MG63 (cell line): Measurements from ENCODE around the gene PTH1R. TPM values are rescaled to one million over a fixed set of nuclear protein-coding genes. Genes with fewer than 3 reads are reported as not detected.

Experiments
- DNase-seq: peaks from one replicate; pipeline ENCODE4 v3.0.0-alpha.2; 2020
- H3K27me3 ChIP-seq: fragments of 250-450 bp; sonication (Bioruptor Pico); 2 replicates; pipeline ENCODE4 v1.5.1; 2020; ENCODE audit warnings: mild to moderate bottlenecking, moderate library complexity
- H3K36me3 ChIP-seq: fragments of 250-450 bp; sonication (Bioruptor Pico); 2 replicates; pipeline ENCODE4 v1.5.1; 2020; ENCODE audit warnings: mild to moderate bottlenecking, moderate library complexity
- H3K4me3 ChIP-seq: fragments of 250-450 bp; sonication (Bioruptor Pico); 2 replicates; pipeline ENCODE4 v1.5.1; 2020; ENCODE audit warnings: mild to moderate bottlenecking, moderate library complexity
- H3K9me3 ChIP-seq: fragments of 250-450 bp; sonication (Bioruptor Pico); 2 replicates; pipeline ENCODE4 v1.5.1; 2020; ENCODE audit warnings: mild to moderate bottlenecking, moderate library complexity
- total RNA-seq: library from RNA; depleted of rRNA; stranded (reverse); fragments of >200 nt; shearing (Covaris generic); gene quantifications from 2 replicates; pipeline ENCODE4 v1.2.3, GENCODE V29; 2014; ENCODE audit warnings: low replicate concordance; rRNA removed

Gene PTH1R
- total RNA-seq, 1 experiment from 2014 or later, result not detected

DNA sequence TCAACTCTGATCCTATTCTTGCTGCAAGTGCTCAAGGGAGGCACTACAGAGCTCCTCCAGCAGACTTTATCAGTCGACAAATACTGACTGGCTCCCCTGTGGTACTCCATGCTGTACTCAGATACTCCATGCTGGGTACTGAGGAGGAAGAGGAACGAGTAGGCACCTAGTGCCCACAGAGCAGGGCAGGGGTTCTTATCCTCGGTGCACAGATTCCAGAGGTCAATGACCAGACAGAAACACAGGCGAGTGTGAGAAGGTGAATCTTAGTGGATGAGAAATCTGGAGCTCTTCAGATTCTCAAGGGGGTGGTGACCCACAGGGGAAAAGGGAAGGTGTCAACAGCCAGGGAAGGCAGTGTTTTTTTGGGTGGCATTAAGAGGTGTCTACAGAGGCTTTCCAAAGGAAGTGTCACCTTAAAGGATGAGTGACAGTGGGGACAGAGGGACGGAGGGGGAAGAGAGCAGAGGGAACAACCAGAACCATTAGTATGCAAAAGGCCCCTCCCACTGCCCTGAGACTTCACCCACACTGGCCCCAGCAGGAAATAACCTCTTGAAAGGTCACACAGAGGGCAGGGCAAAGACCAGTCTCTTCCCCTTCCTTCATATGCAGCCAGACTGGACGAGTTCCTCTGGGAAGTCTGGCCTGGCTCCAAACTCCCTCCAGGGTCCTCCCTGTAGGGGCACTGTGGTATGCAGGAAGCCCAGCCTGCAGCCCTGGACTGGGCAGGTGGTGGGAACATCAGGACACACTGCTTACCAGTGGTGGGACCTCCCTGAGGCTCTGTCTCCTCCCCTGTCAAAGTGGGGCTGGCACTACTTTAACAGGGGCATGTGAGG lies 71.5 kb downstream of the PTH1R start:
- Histone ChIP-seq H3K9me3 (no peaks in the 10 kb centered on the region), H3K36me3 (peaks cover 8% of the 10 kb centered on the region; the same call in 1 of the 2 replicates), H3K4me3 (no peak overlapping the region), H3K27me3 (no peaks in the 10 kb centered on the region)
- peak; percentile 17 for DNase-seq

DNA sequence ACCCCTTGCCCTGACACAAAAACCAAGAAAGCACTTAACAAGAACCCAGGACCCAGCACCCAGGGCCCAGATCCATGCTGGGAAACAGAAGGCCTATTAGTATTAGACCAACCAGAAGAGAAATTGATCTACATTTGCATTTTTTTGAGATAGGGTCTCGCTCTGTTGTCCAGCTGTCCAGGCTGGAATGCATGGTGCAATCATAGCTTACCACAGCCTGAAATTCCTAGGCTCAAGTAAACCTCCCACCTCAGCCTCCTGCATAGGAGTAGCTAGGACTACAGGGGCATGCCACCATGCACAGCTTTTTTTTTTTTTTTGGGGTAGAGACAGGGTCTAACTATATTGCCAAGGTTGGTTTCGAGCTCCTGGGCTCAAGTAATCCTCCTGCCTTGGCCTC lies 72.7 kb downstream of the PTH1R start:
- H3K9me3 ChIP-seq, result no peaks in the 10 kb centered on the region
- DNase-seq, result no peak
- H3K27me3 ChIP-seq, result no peaks in the 10 kb centered on the region
- no peak overlapping the region for H3K4me3 ChIP-seq
- peaks cover 8% of the 10 kb centered on the region; the same call in 1 of the 2 replicates for H3K36me3 ChIP-seq

DNA sequence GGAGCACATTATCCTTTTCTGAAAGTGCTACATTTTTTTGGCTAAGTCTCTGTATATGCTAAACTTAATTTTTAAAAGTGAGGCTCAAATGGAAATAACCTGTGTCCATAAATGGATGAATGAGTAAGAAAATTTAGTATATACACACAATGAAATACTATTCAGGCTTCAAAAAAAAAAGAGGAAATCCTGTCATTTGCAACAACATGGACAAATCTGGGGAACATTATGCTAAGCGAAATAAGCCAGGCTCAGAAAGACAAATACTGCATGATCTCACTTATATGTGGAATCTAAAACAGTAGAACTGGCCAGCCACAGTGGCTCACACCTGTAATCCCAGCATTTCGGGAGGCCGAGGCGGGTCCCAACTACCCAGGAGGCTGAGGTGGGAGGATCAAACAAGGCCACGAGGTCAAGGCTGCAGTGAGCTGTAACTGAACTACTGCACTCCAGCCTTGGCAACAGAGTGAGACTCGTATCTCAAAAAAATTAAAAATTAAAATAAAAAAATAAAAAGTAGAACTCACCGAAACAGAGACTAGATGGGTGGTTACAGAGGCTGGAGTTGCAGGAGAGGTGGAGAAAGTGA lies 73.2 kb downstream of the PTH1R start:
- H3K9me3 ChIP-seq, result no peaks in the 10 kb centered on the region
- no peaks in the 10 kb centered on the region for H3K27me3 ChIP-seq
- DNase-seq, result no peak
- H3K36me3 ChIP-seq, result peaks cover 7% of the 10 kb centered on the region; the same call in 1 of the 2 replicates
- H3K4me3 ChIP-seq, result no peak overlapping the region

DNA sequence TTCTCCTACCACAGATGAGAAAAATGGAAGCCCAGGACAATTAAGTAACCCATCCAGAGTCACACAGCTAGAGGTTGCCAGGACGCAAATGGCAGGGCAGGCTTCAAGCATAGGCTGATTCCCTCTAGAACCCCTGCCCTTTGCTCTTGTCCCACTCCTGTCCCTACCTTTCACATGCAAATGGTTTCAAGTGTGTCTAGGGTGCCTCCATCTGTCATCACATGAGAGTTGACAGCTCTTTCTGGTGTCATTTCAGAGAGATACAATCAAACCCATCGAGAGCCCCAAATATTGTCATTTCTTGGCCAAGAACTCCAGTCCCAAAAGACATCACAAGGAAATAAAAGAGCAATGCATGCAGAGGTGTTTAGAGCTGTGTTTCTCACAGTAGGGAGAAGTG lies 75.3 kb downstream of the PTH1R start:
- no peaks in the 10 kb centered on the region for H3K27me3 ChIP-seq
- peaks cover 3% of the 10 kb centered on the region; the same call in 1 of the 2 replicates for H3K36me3 ChIP-seq
- DNase-seq, result no peak
- H3K9me3 ChIP-seq, result no peaks in the 10 kb centered on the region
- no peak overlapping the region for H3K4me3 ChIP-seq

Other genes with a start within 250 kb of the PTH1R start
- 0.69 and 1.2 TPM in 2 replicates for gene ALS2CL, start 184.0 kb upstream of the PTH1R start, total RNA-seq
- gene TMIE, start 176.3 kb upstream of the PTH1R start, total RNA-seq, result not detected in 2 replicates
- gene PRSS50, start 159.9 kb upstream of the PTH1R start, total RNA-seq, result not detected in 2 replicates
- gene MYL3, start 14.3 kb upstream of the PTH1R start, total RNA-seq, result not detected in 2 replicates
- gene CCDC12, start 99.0 kb downstream of the PTH1R start, total RNA-seq, result 12.0 and 13.7 TPM in 2 replicates
- gene NBEAL2, start 101.9 kb downstream of the PTH1R start, total RNA-seq, result 0.99 and 4.8 TPM in 2 replicates